Lower leg skin (tissue), 4 donors: ENCODE results near the gene MATN4. TPM values are rescaled to one million over a fixed set of nuclear protein-coding genes. Genes with fewer than 3 reads are reported as not detected.

ENCODE experiments used
- DNase-seq, 2 donors: peaks; one replicate each; pipeline ENCODE4 v3.0.0-alpha.2; 2019; ENCODE audit warnings: low spot score in 2 of 2
- H3K4me3 ChIP-seq: fragments of 200-600 bp; sonication (generic); 2 replicates; pipeline ENCODE4 v1.5.1; 2017; ENCODE audit warnings: mild to moderate bottlenecking, low read depth; ENCODE audit not compliant: poor library complexity, severe bottlenecking
- CTCF ChIP-seq, 3 donors: fragments of 450-650 bp; IDR thresholded peaks; one replicate each; pipeline ENCODE4 v1.5.1; 2016; ENCODE audit warnings: antibody characterized with exemption in 3 of 3, mild to moderate bottlenecking in 3 of 3, moderate library complexity in 2 of 3
- POLR2A ChIP-seq, 2 donors: fragments of 450-650 bp; IDR thresholded peaks; one replicate each; pipeline ENCODE4 v1.6.1; 2016 to 2017; ENCODE audit warnings: antibody characterized with exemption in 2 of 2, mild to moderate bottlenecking in 1 of 2, moderate library complexity in 1 of 2
- WGBS, 2 donors: methylation state at CpG; one replicate each; pipeline ENCODE4 v1.1.5; 2018; 5-methylcytosine and 5-hydroxymethylcytosine counted together
- intact Hi-C: fragments of 100-400 bp; cut with DNase I; formaldehyde crosslinking; loops from one replicate; pipeline ENCODE4 v1.15.0; 2023; ENCODE audit warnings: low total_unique reads
- total RNA-seq, 4 donors: library from RNA; depleted of rRNA; stranded (reverse); fragments of >200 nt; gene quantifications; one replicate each; pipeline ENCODE4 v1.1.0, GENCODE V29; 2016

MATN4 gene
- total RNA-seq, 4 donors from 2014 or later = 0.61 to 4.5 (median 1.8) TPM

GRCh38 chr20:45275338-45275737, 32.8 kb downstream of the MATN4 start:
- no peak for DNase-seq
- WGBS, 2 donors = 59 to 65% methylated on average over 3 of the region's 3 CpGs
- no peak for TF ChIP-seq POLR2A (IDR thresholded peaks at IDR 0.05)
- TF ChIP-seq CTCF (IDR thresholded peaks at IDR 0.05) = no peak
- no peak overlapping the region for H3K4me3 ChIP-seq
- intact Hi-C loops = no loop called here

GRCh38 chr20:45269754-45270270, 38.3 kb downstream of the MATN4 start:
- H3K4me3 ChIP-seq = no peak overlapping the region
- 41 to 48% methylated on average over 4 of the region's 4 CpGs for WGBS, 2 donors
- intact Hi-C loops = no loop called here
- DNase-seq = no peak
- no peak for TF ChIP-seq POLR2A (IDR thresholded peaks at IDR 0.05)
- no peak for TF ChIP-seq CTCF (IDR thresholded peaks at IDR 0.05)

GRCh38 chr20:45269056-45269455, 39.0 kb downstream of the MATN4 start:
- H3K4me3 ChIP-seq = no peak overlapping the region
- 83 to 84% methylated on average over 3 of the region's 3 CpGs for WGBS, 2 donors
- intact Hi-C loops = no loop called here
- no peak for DNase-seq
- TF ChIP-seq CTCF (IDR thresholded peaks at IDR 0.05) (no peak), POLR2A (IDR thresholded peaks at IDR 0.05) (no peak)

- no peak for DNase-seq
- no peak overlapping the region for H3K4me3 ChIP-seq
- intact Hi-C loops = no loop called here
- TF ChIP-seq POLR2A (IDR thresholded peaks at IDR 0.05) (no peak), CTCF (IDR thresholded peaks at IDR 0.05) (no peak)
- 55 to 62% methylated on average over 3 of the region's 3 CpGs for WGBS, 2 donors
Measured at GRCh38 chr20:45268531-45268930, 39.6 kb downstream of the MATN4 start.

DNA sequence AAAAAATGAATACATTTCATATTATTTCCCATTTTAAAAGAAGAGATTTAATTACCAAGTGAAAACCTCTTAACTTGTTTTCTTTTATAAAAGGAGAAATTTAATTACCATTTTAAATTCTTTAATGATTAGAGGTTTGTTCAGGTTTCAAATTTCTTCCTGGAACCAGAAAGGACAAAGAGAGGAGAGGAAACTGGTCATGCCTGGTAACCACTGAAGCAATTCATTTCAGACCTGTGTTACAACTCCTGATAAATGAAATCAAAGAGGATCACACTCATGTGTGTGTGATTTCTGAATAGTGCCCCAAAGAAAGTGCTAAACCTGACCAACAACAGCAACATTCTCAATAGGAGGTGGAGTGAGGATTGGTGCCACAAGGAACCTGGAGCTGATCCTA, 41.1 kb downstream of the MATN4 start:
- intact Hi-C loops = no loop called here
- DNase-seq = no peak
- TF ChIP-seq POLR2A (IDR thresholded peaks at IDR 0.05) = no peak
- no peak for TF ChIP-seq CTCF (IDR thresholded peaks at IDR 0.05)

GRCh38 chr20:45263556-45264266, 44.4 kb downstream of the MATN4 start:
- intact Hi-C loops = no loop called here
- TF ChIP-seq POLR2A (IDR thresholded peaks at IDR 0.05) (no peak), CTCF (IDR thresholded peaks at IDR 0.05) (no peak)
- no peak overlapping the region for H3K4me3 ChIP-seq
- no peak for DNase-seq
- WGBS, 2 donors = 84 to 87% methylated on average over 3 of the region's 3 CpGs

More for the DNA sequence above, 41.1 kb downstream of the MATN4 start:
- H3K4me3 ChIP-seq = no peak overlapping the region
